ENCODE results near the gene PITRM1. TPM values are rescaled to one million over a fixed set of nuclear protein-coding genes. Genes with fewer than 3 reads are reported as not detected.

PITRM1 gene
- total RNA-seq, 2 donors from 2014 or later, result 45.3 to 50.2 TPM

DNA sequence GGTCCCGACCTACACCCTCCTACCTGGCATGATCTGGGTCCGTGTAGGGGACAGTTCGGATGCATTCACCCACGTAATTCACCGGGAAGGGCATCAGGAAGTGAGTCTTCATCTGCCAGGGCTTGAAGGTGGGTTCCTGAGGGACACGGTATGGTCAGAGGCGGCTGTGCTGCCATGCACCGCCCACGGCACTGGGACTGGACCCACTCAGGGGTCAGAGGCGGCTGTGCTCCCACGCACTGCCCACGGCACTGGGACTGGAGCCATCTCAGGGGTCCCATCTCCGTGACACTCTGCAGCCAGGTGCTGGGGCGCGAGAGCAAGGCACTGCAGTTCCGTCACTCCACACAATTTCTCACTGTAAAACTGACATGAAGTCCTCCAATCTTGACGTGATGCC lies 29.2 kb downstream of the PITRM1 start:
- Mint-ChIP-seq H3K4me3 (no peak overlapping the region), H3K9me3 (no peaks in the 10 kb centered on the region), H3K36me3 (ENCODE audit: low read depth) (peaks cover 81% of the 10 kb centered on the region), H3K4me1 (no peaks in the 10 kb centered on the region), H3K27ac (no peak overlapping the region), H3K27me3 (ENCODE audit: insufficient read depth) (no peaks in the 10 kb centered on the region)
- Histone ChIP-seq H3K36me3 (ENCODE audit: control insufficient read depth, insufficient read depth, low read length) (peaks cover 79% of the 10 kb centered on the region), H3K4me3 (ENCODE audit: low read length) (no peak overlapping the region), H3K9me3 (ENCODE audit: control insufficient read depth, low read length) (no peaks in the 10 kb centered on the region), H3K9ac (ENCODE audit: extremely low read depth, low read length, poor library complexity, severe bottlenecking) (no peak overlapping the region), H3K27me3 (ENCODE audit: control insufficient read depth, insufficient read depth, low read length, poor library complexity, severe bottlenecking) (no peaks in the 10 kb centered on the region), H3K27ac (ENCODE audit: low read depth, low read length) (no peak overlapping the region), H3K4me1 (ENCODE audit: control insufficient read depth, insufficient read depth, low read length) (no peaks in the 10 kb centered on the region)
- WGBS, 2 experiments (ENCODE audit: insufficient coverage in 1 of 2, insufficient read length in 1 of 2), result 94 to 95% methylated on average over 10 to 17 of the region's 17 CpGs
- no peak for DNase-seq
- TF ChIP-seq, protein P1, sequence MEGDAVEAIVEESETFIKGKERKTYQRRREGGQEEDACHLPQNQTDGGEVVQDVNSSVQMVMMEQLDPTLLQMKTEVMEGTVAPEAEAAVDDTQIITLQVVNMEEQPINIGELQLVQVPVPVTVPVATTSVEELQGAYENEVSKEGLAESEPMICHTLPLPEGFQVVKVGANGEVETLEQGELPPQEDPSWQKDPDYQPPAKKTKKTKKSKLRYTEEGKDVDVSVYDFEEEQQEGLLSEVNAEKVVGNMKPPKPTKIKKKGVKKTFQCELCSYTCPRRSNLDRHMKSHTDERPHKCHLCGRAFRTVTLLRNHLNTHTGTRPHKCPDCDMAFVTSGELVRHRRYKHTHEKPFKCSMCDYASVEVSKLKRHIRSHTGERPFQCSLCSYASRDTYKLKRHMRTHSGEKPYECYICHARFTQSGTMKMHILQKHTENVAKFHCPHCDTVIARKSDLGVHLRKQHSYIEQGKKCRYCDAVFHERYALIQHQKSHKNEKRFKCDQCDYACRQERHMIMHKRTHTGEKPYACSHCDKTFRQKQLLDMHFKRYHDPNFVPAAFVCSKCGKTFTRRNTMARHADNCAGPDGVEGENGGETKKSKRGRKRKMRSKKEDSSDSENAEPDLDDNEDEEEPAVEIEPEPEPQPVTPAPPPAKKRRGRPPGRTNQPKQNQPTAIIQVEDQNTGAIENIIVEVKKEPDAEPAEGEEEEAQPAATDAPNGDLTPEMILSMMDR (conservative IDR thresholded peaks at IDR 0.05), result no peak

DNA sequence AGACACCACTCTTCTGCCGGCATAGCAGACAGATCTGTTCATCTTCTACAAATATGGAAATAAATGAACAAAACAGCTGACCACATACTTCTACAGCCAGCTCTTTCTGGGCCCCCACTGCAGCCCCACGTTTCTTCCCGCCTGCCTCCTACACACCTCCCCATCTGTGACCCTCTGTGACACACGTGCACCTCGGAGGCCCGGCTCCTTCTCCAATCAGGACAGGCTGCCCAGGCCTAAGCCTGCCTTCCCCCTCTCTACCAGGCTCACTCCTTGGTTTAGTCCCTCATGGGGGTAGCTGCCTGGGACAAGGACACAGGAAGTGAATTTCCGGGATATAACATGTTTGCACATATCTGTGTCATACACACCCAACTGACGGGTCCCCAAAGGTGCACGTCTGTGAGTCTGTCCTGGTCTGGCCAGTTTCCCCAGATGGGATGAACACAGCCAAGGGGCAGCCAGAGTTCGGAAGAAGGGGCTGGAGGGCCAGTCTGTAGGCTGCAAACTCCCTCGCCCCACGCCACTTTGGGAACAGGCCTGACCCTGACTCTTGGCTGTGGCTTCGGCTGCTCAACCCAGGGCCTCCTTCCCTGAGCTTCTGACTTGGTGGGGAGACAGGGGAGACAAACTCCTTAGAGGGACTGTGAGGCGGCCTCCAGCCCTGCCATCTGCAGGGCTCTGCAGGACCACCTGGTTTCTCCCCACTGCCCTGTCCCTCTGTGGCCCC lies 30.3 kb downstream of the PITRM1 start:
- no peak for DNase-seq
- no peaks in the 10 kb centered on the region for H3K27me3 Mint-ChIP-seq (ENCODE audit: insufficient read depth)
- no peak overlapping the region for H3K4me3 Mint-ChIP-seq
- Histone ChIP-seq H3K27me3 (ENCODE audit: control insufficient read depth, insufficient read depth, low read length, poor library complexity, severe bottlenecking) (no peaks in the 10 kb centered on the region), H3K4me3 (ENCODE audit: low read length) (no peak overlapping the region), H3K27ac (ENCODE audit: low read depth, low read length) (no peak overlapping the region), H3K9me3 (ENCODE audit: control insufficient read depth, low read length) (no peaks in the 10 kb centered on the region), H3K4me1 (ENCODE audit: control insufficient read depth, insufficient read depth, low read length) (no peaks in the 10 kb centered on the region), H3K9ac (ENCODE audit: extremely low read depth, low read length, poor library complexity, severe bottlenecking) (no peak overlapping the region), H3K36me3 (ENCODE audit: control insufficient read depth, insufficient read depth, low read length) (peaks cover 80% of the 10 kb centered on the region)
- WGBS, 2 experiments (ENCODE audit: insufficient coverage in 1 of 2, insufficient read length in 1 of 2), result 92 to 94% methylated on average over 6 to 14 of the region's 14 CpGs
- H3K4me1 Mint-ChIP-seq, result no peaks in the 10 kb centered on the region
- H3K27ac Mint-ChIP-seq, result no peak overlapping the region
- H3K9me3 Mint-ChIP-seq, result no peaks in the 10 kb centered on the region
- TF ChIP-seq, protein P1 (conservative IDR thresholded peaks at IDR 0.05), result no peak
- H3K36me3 Mint-ChIP-seq (ENCODE audit: low read depth), result peaks cover 81% of the 10 kb centered on the region

GRCh38 chr10:3141351-3142005 lies 31.1 kb downstream of the PITRM1 start:
- peaks cover 86% of the 10 kb centered on the region for H3K36me3 Mint-ChIP-seq (ENCODE audit: low read depth)
- H3K4me3 Mint-ChIP-seq, result no peak overlapping the region
- H3K9me3 ChIP-seq (ENCODE audit: control insufficient read depth, low read length), result no peaks in the 10 kb centered on the region
- 94 to 97% methylated on average over 6 to 20 of the region's 21 CpGs for WGBS, 2 experiments (ENCODE audit: insufficient coverage in 1 of 2, insufficient read length in 1 of 2)
- H3K4me1 Mint-ChIP-seq, result no peaks in the 10 kb centered on the region
- H3K9me3 Mint-ChIP-seq, result no peaks in the 10 kb centered on the region
- no peaks in the 10 kb centered on the region for H3K27me3 Mint-ChIP-seq (ENCODE audit: insufficient read depth)
- no peaks in the 10 kb centered on the region for H3K27me3 ChIP-seq (ENCODE audit: control insufficient read depth, insufficient read depth, low read length, poor library complexity, severe bottlenecking)
- H3K36me3 ChIP-seq (ENCODE audit: control insufficient read depth, insufficient read depth, low read length), result peaks cover 78% of the 10 kb centered on the region
- TF ChIP-seq, protein P1 (conservative IDR thresholded peaks at IDR 0.05), result no peak
- DNase-seq, result no peak
- peak overlapping the region; percentile 55 for H3K27ac Mint-ChIP-seq
- no peaks in the 10 kb centered on the region for H3K4me1 ChIP-seq (ENCODE audit: control insufficient read depth, insufficient read depth, low read length)
- no peak overlapping the region for H3K4me3 ChIP-seq (ENCODE audit: low read length)
- H3K27ac ChIP-seq (ENCODE audit: low read depth, low read length), result no peak overlapping the region
- no peak overlapping the region for H3K9ac ChIP-seq (ENCODE audit: extremely low read depth, low read length, poor library complexity, severe bottlenecking)
